HL-60 (cell line): ENCODE measurements around the gene SLC27A2.
A peak's percentile ranks its signal among the peaks of the same experiment; 100 is the strongest.
"Not testable (repeated sequence)": the region's sequence is repeated elsewhere in the genome, so short reads cannot be mapped to it uniquely, and the experiment has no call there.

Experiments used
- DNase-seq, 2 experiments: peaks; one replicate each; pipeline ENCODE4 v3.0.0-alpha.2; 2010 to 2020; ENCODE audit warnings: low read depth in 1 of 2, low spot score in 1 of 2
- H3K27ac ChIP-seq: fragments of 250-450 bp; sonication (Bioruptor Pico); replicated peaks from 2 replicates; pipeline ENCODE4 v1.5.1; 2020; ENCODE audit warnings: mild to moderate bottlenecking, moderate library complexity
- H3K27me3 ChIP-seq: fragments of 250-450 bp; sonication (Bioruptor Pico); 2 replicates; pipeline ENCODE4 v1.5.1; 2021; ENCODE audit warnings: mild to moderate bottlenecking, moderate library complexity; ENCODE audit not compliant: insufficient read depth, poor library complexity, severe bottlenecking
- H3K4me3 ChIP-seq: replicated peaks from 2 replicates; pipeline ENCODE4 v1.5.1; 2011; ENCODE audit warnings: mild to moderate bottlenecking, control low read depth, low read length; ENCODE audit not compliant: insufficient read depth
- GABPA ChIP-seq: IDR thresholded peaks from 2 replicates; pipeline ENCODE4 v1.6.1; 2012; ENCODE audit warnings: low read depth
- POLR2AphosphoS5 ChIP-seq: IDR thresholded peaks from 2 replicates; pipeline ENCODE4 v1.6.1; 2012; ENCODE audit warnings: low read depth
- SPI1 ChIP-seq: IDR thresholded peaks from 2 replicates; pipeline ENCODE4 v1.6.1; 2012; ENCODE audit warnings: low read depth, mild to moderate bottlenecking, borderline replicate concordance
- long read RNA-seq: library from polyadenylated mRNA; unstranded; transcript quantifications from one replicate; pipeline ENCODE4 v2.0.0, GENCODE V29; 2020
- TF ChIP-seq, protein P1 (sequence below): IDR thresholded peaks from one replicate; pipeline ENCODE4 v1.5.1; 2011; ENCODE audit warnings: low read length, control low read depth, inconsistent platforms; ENCODE audit not compliant: insufficient read depth
- TF ChIP-seq, protein P2 (sequence below): IDR thresholded peaks from 2 replicates; pipeline ENCODE4 v1.6.1; 2012; ENCODE audit warnings: low read depth; ENCODE audit not compliant: insufficient replicate concordance

The SLC27A2 gene
- long read RNA-seq, transcript SLC27A2-202 (9 exons, 2,181 nt) = minor isoform, 5 of 200 reads
- long read RNA-seq, transcript SLC27A2-201 (10 exons, 2,394 nt) = major isoform, 166 of 200 reads
- long read RNA-seq, partial matches to known transcripts = 26 of 200 reads
- long read RNA-seq, other reads (novel, unspliced or antisense) = 3 of 200 reads

DNA sequence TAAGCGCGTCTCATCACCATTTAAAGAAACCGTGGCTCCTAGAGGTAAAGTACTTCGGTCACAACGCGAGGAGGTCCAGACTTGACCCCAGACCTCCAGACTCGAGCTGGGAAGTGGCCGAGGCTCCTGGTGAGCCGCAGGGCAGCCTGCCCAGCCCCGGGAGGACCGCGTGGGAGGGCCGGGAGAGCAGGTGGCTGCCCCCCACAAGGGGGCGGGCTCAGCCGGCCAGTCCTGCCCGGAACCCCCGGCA lies at the start of gene SLC27A2:
Gene SLC27A2 (plus strand): TSS at position 228 of the 250 bp plus-strand sequence. CDS start 232 bp downstream, outside the sequence.
- peak within 1 kb of the TSS; percentile 63 for H3K27ac ChIP-seq
- peak in 1 of 2 experiments; percentile 30 for DNase-seq

DNA sequence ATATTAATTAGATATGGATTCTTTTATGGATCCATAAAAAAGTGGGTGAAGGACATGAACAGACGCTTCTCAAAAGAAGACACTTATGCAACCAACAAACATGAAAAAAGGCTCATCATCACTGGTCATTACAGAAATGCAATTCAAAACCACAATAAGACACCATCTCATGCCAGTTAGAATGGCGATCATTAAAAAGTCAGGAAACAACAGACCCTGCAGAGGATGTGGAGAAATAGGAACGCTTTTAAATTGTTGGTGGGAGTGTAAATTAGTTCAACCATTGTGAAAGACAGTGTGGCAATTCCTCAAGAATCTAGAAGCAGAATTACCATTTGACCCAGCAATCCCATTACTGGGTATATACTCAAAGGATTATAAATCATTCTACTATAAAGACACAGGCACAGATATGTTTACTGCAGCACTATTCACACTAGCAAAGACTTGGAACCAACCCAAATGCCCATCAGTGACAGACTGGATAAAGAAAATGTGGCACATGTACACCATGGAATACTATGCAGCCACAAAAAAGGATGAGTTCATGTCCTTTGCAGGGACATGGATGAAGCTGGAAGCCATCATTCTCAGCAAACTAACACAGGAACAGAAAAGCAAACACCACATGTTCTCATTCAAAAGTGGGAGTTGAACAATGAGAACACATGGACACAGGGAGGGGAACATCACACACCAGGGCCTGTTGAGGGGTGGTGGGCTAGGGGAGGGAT lies 49.6 kb upstream of the SLC27A2 start:
- H3K27ac ChIP-seq = peak overlapping the region; percentile 85
- not testable (repeated sequence) for H3K27me3 ChIP-seq, H3K4me3 ChIP-seq
- peak in 1 of 2 experiments; percentile 76 for DNase-seq

More for the DNA sequence above, at the start of gene SLC27A2:
- no peak for TF ChIP-seq SPI1
- Histone ChIP-seq H3K4me3 (peak within 1 kb of the TSS; percentile 88), H3K27me3 (no peaks in the 10 kb centered on the region)

DNA sequence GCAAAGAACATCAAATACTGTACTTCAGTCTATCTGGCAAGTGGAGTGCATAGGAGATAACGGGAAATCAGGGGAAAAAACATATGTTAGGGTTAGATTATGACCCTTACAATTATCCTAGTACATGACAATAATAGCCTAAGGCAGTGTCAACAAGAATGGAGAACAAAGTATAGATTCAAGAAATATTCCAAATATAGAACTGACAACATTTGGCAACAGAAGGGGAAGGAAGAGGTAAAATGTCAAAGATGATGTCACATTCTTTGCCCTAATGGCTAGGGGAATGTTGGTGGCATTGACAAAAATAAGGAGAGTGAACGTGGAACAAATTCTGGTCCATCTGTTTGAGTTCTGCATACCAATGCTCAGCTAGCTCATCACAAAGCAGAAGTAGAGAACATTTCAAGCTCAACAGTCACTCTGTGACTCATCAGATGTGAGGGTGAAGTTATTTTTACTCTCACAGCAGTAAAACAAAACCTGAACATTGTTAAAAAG lies 47.4 kb upstream of the SLC27A2 start:
- Histone ChIP-seq H3K27me3 (no peaks in the 10 kb centered on the region), H3K27ac (peak overlapping the region; percentile 85), H3K4me3 (no peak overlapping the region)
- TF ChIP-seq POLR2AphosphoS5 (peak; percentile 71), GABPA (no peak; the same call in 1 of the 2 replicates), SPI1 (peak; percentile 47; the same call in 1 of the 2 replicates)
- TF ChIP-seq, protein P1, sequence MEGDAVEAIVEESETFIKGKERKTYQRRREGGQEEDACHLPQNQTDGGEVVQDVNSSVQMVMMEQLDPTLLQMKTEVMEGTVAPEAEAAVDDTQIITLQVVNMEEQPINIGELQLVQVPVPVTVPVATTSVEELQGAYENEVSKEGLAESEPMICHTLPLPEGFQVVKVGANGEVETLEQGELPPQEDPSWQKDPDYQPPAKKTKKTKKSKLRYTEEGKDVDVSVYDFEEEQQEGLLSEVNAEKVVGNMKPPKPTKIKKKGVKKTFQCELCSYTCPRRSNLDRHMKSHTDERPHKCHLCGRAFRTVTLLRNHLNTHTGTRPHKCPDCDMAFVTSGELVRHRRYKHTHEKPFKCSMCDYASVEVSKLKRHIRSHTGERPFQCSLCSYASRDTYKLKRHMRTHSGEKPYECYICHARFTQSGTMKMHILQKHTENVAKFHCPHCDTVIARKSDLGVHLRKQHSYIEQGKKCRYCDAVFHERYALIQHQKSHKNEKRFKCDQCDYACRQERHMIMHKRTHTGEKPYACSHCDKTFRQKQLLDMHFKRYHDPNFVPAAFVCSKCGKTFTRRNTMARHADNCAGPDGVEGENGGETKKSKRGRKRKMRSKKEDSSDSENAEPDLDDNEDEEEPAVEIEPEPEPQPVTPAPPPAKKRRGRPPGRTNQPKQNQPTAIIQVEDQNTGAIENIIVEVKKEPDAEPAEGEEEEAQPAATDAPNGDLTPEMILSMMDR = no peak
- TF ChIP-seq, protein P2, sequence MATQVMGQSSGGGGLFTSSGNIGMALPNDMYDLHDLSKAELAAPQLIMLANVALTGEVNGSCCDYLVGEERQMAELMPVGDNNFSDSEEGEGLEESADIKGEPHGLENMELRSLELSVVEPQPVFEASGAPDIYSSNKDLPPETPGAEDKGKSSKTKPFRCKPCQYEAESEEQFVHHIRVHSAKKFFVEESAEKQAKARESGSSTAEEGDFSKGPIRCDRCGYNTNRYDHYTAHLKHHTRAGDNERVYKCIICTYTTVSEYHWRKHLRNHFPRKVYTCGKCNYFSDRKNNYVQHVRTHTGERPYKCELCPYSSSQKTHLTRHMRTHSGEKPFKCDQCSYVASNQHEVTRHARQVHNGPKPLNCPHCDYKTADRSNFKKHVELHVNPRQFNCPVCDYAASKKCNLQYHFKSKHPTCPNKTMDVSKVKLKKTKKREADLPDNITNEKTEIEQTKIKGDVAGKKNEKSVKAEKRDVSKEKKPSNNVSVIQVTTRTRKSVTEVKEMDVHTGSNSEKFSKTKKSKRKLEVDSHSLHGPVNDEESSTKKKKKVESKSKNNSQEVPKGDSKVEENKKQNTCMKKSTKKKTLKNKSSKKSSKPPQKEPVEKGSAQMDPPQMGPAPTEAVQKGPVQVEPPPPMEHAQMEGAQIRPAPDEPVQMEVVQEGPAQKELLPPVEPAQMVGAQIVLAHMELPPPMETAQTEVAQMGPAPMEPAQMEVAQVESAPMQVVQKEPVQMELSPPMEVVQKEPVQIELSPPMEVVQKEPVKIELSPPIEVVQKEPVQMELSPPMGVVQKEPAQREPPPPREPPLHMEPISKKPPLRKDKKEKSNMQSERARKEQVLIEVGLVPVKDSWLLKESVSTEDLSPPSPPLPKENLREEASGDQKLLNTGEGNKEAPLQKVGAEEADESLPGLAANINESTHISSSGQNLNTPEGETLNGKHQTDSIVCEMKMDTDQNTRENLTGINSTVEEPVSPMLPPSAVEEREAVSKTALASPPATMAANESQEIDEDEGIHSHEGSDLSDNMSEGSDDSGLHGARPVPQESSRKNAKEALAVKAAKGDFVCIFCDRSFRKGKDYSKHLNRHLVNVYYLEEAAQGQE = no peak
- peak; percentile 70 to 87 for DNase-seq

DNA sequence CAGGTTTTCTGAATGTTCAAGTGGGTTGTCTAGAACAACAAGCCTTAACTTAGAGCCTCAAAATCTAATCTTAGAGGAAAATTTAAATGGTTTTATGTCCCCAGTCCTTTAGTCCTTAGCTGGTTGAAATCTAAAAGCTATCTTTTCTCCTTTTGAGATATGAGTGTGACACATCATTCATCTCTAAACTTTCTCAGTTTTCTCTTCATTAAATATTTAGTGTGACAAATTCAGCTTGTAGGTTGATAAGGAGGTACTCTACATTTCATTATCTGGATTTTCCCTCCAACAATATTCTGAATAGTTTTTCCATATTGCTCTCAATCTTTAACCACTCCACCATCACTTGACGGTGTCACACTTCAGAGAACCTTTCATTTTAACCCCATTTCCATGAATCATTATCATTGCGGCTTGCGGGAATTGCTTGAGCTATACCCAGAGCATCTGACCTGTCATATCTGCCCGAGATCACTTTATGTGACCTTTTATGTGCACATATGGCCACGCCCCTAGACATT lies 46.9 kb upstream of the SLC27A2 start:
- H3K27me3 ChIP-seq = no peaks in the 10 kb centered on the region
- peak overlapping the region; percentile 85 for H3K27ac ChIP-seq
- TF ChIP-seq, protein P1 = no peak
- TF ChIP-seq SPI1 (no peak), GABPA (no peak), POLR2AphosphoS5 (no peak; the same call in 1 of the 2 replicates)
- TF ChIP-seq, protein P2 = no peak
- no peak overlapping the region for H3K4me3 ChIP-seq
- no peak for DNase-seq
